ENCODE results near the gene P2RY11.

GRCh38 chr19:10105509-10106099, 5.9 kb upstream of the P2RY11 start:
- TF ChIP-seq CTCF (conservative IDR thresholded peaks at IDR 0.05): no peak
- TF ChIP-seq ZFX (IDR thresholded peaks at IDR 0.05): no peak

Data from C4-2B (cell line).